ENCODE results near the gene WWOX. TPM values are rescaled to one million over a fixed set of nuclear protein-coding genes. Genes with fewer than 3 reads are reported as not detected.
A peak's percentile ranks its signal among the peaks of the same experiment; 100 is the strongest.

Gene WWOX
- total RNA-seq, 3 donors from 2014 or later (not counting 1 experiment from before 2014, with no cell fraction given), result 21.0 to 29.8 (median 27.0) TPM

DNA sequence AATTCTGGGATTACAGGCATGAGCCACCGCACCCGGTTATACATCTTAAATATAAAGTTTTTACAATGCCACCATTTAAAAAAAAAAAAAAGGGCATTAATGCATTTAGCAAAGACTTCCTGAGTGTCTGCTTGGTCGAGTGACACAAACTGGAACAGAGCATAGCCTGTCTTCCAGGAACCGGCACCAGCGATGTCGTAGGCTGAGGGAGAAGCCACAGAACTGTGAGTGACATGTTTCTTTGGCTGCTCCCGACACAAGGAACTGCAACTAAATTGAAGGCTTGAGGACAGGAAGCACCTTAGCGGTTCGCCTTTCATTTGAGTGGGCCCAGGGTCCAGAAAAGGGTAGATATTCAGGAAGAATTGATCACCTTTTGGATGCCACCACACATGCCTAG is 783.3 kb downstream of the WWOX start:
- Histone ChIP-seq H3K4me1 (ENCODE audit: control insufficient read depth, insufficient read depth, low read length) (no peaks in the 10 kb centered on the region), H3K36me3 (ENCODE audit: control insufficient read depth, insufficient read depth, low read length) (no peaks in the 10 kb centered on the region), H3K27me3 (ENCODE audit: control insufficient read depth, insufficient read depth, low read length) (no peaks in the 10 kb centered on the region), H3K9me3 (ENCODE audit: control insufficient read depth, insufficient read depth, low read length) (no peaks in the 10 kb centered on the region), H3K27ac (ENCODE audit: low read length) (no peak overlapping the region), H3K4me3 (ENCODE audit: low read length) (no peak overlapping the region)
- WGBS (ENCODE audit: insufficient coverage), result 55% methylated on average over 9 of the region's 9 CpGs
- Mint-ChIP-seq H3K27me3 (ENCODE audit: low read depth in 2 of 2) (peaks cover 0 to 7% of the 10 kb centered on the region in 2 donors), H3K4me1 (no peaks in the 10 kb centered on the region), H3K36me3 (no peaks in the 10 kb centered on the region), H3K9me3 (no peaks in the 10 kb centered on the region), H3K4me3 (no peak overlapping the region), H3K27ac (no peak overlapping the region)
- intact Hi-C loops (cut with micrococcal nuclease), result no loop called here
- ATAC-seq (no peak), DNase-seq (no peak)
- TF ChIP-seq, protein P1, sequence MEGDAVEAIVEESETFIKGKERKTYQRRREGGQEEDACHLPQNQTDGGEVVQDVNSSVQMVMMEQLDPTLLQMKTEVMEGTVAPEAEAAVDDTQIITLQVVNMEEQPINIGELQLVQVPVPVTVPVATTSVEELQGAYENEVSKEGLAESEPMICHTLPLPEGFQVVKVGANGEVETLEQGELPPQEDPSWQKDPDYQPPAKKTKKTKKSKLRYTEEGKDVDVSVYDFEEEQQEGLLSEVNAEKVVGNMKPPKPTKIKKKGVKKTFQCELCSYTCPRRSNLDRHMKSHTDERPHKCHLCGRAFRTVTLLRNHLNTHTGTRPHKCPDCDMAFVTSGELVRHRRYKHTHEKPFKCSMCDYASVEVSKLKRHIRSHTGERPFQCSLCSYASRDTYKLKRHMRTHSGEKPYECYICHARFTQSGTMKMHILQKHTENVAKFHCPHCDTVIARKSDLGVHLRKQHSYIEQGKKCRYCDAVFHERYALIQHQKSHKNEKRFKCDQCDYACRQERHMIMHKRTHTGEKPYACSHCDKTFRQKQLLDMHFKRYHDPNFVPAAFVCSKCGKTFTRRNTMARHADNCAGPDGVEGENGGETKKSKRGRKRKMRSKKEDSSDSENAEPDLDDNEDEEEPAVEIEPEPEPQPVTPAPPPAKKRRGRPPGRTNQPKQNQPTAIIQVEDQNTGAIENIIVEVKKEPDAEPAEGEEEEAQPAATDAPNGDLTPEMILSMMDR (IDR thresholded peaks at IDR 0.05), result no peak

DNA sequence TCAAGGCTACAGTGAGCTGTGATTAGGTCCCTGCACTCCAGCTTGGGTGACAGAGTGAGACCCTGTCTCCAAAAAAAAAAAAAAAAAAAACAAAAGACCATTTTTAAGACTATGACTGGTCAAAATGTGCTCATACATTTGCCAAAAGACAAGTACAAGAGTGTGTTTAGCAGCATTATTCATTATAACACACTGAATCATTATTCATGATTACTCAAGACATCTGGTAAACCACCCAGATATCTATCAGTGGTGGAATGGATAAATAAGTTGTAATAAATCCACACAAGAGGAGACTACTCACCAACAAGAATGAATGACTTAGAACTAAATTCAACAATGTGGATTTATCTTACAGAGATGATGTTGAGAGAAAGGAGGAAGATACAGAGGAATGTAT is 784.8 kb downstream of the WWOX start:
- Mint-ChIP-seq H3K27me3 (ENCODE audit: low read depth in 2 of 2) (peaks cover 3 to 7% of the 10 kb centered on the region in 2 donors), H3K4me3 (no peak overlapping the region), H3K36me3 (no peaks in the 10 kb centered on the region), H3K9me3 (no peaks in the 10 kb centered on the region), H3K4me1 (no peaks in the 10 kb centered on the region), H3K27ac (no peak overlapping the region)
- Histone ChIP-seq H3K36me3 (ENCODE audit: control insufficient read depth, insufficient read depth, low read length) (no peaks in the 10 kb centered on the region), H3K4me1 (ENCODE audit: control insufficient read depth, insufficient read depth, low read length) (no peaks in the 10 kb centered on the region), H3K27ac (ENCODE audit: low read length) (no peak overlapping the region), H3K27me3 (ENCODE audit: control insufficient read depth, insufficient read depth, low read length) (no peaks in the 10 kb centered on the region), H3K4me3 (ENCODE audit: low read length) (no peak overlapping the region), H3K9me3 (ENCODE audit: control insufficient read depth, insufficient read depth, low read length) (no peaks in the 10 kb centered on the region)
- TF ChIP-seq, protein P1 (IDR thresholded peaks at IDR 0.05), result no peak
- intact Hi-C loops (cut with micrococcal nuclease), result no loop called here
- ATAC-seq (no peak), DNase-seq (no peak)

DNA sequence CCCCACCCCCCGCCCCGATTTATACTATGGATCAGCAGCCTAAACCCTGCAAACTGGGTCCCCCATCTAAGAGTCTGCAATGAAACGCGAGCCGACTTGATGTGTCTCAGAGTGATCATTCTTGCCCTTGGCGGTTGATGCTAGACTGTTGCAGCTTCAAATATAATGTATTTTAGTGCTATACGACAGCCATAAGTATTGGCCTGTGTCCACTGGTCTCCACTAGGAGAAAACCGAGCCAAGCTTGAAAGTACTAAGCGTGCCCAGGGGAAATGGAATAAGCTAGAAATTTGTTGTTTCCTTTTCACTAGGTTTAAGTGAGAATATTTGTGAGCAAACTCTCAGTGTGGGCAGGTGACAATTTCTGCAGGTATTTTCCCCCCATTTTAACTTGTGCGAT is 789.9 kb downstream of the WWOX start:
- H3K27ac ChIP-seq (ENCODE audit: low read length), result no peak overlapping the region
- Mint-ChIP-seq H3K36me3 (no peaks in the 10 kb centered on the region), H3K27ac (no peak overlapping the region), H3K27me3 (ENCODE audit: low read depth in 2 of 2) (peaks cover 0 to 3% of the 10 kb centered on the region in 2 donors), H3K9me3 (no peaks in the 10 kb centered on the region), H3K4me1 (peaks cover 5% of the 10 kb centered on the region in 2 donors), H3K4me3 (no peak overlapping the region)
- H3K4me1 ChIP-seq (ENCODE audit: control insufficient read depth, insufficient read depth, low read length), result no peaks in the 10 kb centered on the region
- DNase-seq (no peak), ATAC-seq (no peak)
- TF ChIP-seq, protein P1 (IDR thresholded peaks at IDR 0.05), result no peak
- H3K9me3 ChIP-seq (ENCODE audit: control insufficient read depth, insufficient read depth, low read length), result no peaks in the 10 kb centered on the region
- no peak overlapping the region for H3K4me3 ChIP-seq (ENCODE audit: low read length)
- WGBS (ENCODE audit: insufficient coverage), result 92% methylated on average over 10 of the region's 10 CpGs
- no peaks in the 10 kb centered on the region for H3K27me3 ChIP-seq (ENCODE audit: control insufficient read depth, insufficient read depth, low read length)
- intact Hi-C loops (cut with micrococcal nuclease), result no loop called here
- no peaks in the 10 kb centered on the region for H3K36me3 ChIP-seq (ENCODE audit: control insufficient read depth, insufficient read depth, low read length)

DNA sequence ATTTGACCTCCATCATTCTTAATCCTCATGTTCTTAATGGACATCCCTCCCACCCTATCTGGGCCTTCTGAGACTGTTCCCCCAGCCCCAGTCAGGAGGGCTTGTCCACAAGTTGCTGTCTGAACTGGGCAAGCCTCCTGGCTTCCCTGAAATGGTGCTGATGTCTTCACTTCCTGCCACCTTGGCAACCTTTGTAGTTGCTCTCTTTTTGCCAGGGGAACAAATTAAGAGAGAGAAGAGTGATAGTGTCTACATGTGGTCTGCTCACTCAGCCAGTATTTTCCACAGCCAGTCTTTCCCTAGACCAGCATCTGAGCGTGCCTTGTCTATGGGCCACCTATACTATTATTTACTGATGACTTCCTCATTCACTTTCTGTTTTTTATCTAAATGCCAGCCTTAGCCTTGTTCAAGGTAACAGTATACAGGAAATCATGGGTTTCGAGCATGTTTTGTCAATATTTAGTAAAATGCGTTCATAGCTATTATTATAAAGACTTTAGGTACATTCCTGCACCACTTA is 791.0 kb downstream of the WWOX start:
- Histone ChIP-seq H3K36me3 (ENCODE audit: control insufficient read depth, insufficient read depth, low read length) (no peaks in the 10 kb centered on the region), H3K27me3 (ENCODE audit: control insufficient read depth, insufficient read depth, low read length) (no peaks in the 10 kb centered on the region), H3K4me1 (ENCODE audit: control insufficient read depth, insufficient read depth, low read length) (no peaks in the 10 kb centered on the region), H3K9me3 (ENCODE audit: control insufficient read depth, insufficient read depth, low read length) (no peaks in the 10 kb centered on the region), H3K4me3 (ENCODE audit: low read length) (no peak overlapping the region), H3K27ac (ENCODE audit: low read length) (no peak overlapping the region)
- TF ChIP-seq, protein P1 (IDR thresholded peaks at IDR 0.05), result no peak
- Mint-ChIP-seq H3K4me3 (no peak overlapping the region), H3K36me3 (no peaks in the 10 kb centered on the region), H3K27me3 (ENCODE audit: low read depth in 2 of 2) (peaks cover 0 to 3% of the 10 kb centered on the region in 2 donors), H3K4me1 (peaks cover 5% of the 10 kb centered on the region in 2 donors), H3K9me3 (no peaks in the 10 kb centered on the region), H3K27ac (no peak overlapping the region)
- intact Hi-C loops (cut with micrococcal nuclease), result no loop called here
- no peak for ATAC-seq
- WGBS (ENCODE audit: insufficient coverage), result 83% methylated on average over 1 of the region's 3 CpGs
- DNase-seq, result peak in 1 of 2 donors; percentile 20

Data from natural killer cell (primary cell).